Smooth muscle cell (in vitro differentiated cells): ENCODE measurements around the gene PNPLA4. TPM values are rescaled to one million over a fixed set of nuclear protein-coding genes. Genes with fewer than 3 reads are reported as not detected.

Experiments used
- DNase-seq: peaks from one replicate; lab custom pipeline; 2025; ENCODE audit not compliant: unreplicated experiment; lab: John Stamatoyannopoulos, UW
- H2AFZ ChIP-seq: fragments of 200-600 bp; sonication (generic); 2 replicates; pipeline ENCODE4 v1.6.0; 2016; ENCODE audit warnings: antibody characterized with exemption, low read depth, mild to moderate bottlenecking
- H3F3A ChIP-seq: fragments of 200-600 bp; sonication (generic); 2 replicates; pipeline ENCODE4 v1.6.0; 2017; ENCODE audit warnings: antibody characterized with exemption, low read depth
- H3K27ac ChIP-seq: fragments of 200-600 bp; sonication (generic); 2 replicates; pipeline ENCODE4 v1.5.1; 2016; ENCODE audit warnings: low read depth, mild to moderate bottlenecking
- H3K27me3 ChIP-seq: fragments of 200-600 bp; sonication (generic); 2 replicates; pipeline ENCODE4 v1.6.1; 2016; ENCODE audit warnings: low read depth, mild to moderate bottlenecking
- H3K36me3 ChIP-seq: fragments of 200-600 bp; sonication (generic); 2 replicates; pipeline ENCODE4 v1.5.1; 2016; ENCODE audit warnings: low read depth
- H3K4me1 ChIP-seq: fragments of 200-600 bp; sonication (generic); 2 replicates; pipeline ENCODE4 v1.5.1; 2016; ENCODE audit warnings: low read depth
- H3K4me2 ChIP-seq: fragments of 200-600 bp; sonication (generic); 2 replicates; pipeline ENCODE4 v1.6.0; 2016; ENCODE audit warnings: mild to moderate bottlenecking
- H3K4me3 ChIP-seq: fragments of 200-600 bp; sonication (generic); 2 replicates; pipeline ENCODE4 v1.5.1; 2016; ENCODE audit warnings: mild to moderate bottlenecking
- H3K79me2 ChIP-seq: fragments of 200-600 bp; sonication (generic); 2 replicates; pipeline ENCODE4 v1.6.0; 2016; ENCODE audit warnings: low read depth, mild to moderate bottlenecking
- H3K9ac ChIP-seq: fragments of 200-600 bp; sonication (generic); 2 replicates; pipeline ENCODE4 v1.6.0; 2016; ENCODE audit warnings: low read depth
- H3K9me3 ChIP-seq: fragments of 200-600 bp; sonication (generic); replicated peaks from 2 replicates; pipeline ENCODE4 v1.5.1; 2016; ENCODE audit warnings: low read depth
- H4K20me1 ChIP-seq: fragments of 200-600 bp; sonication (generic); 2 replicates; pipeline ENCODE4 v1.6.0; 2016; ENCODE audit warnings: low read depth
- whole genome bisulfite sequencing: methylation state at CpG from one replicate; pipeline ENCODE4 v1.1.7; 2016; ENCODE audit warnings: low lambda C conversion rate; 5-methylcytosine and 5-hydroxymethylcytosine counted together
- polyA plus RNA-seq: library from polyadenylated mRNA; unstranded; fragments of >200 nt; fragmentation: Nextera tagmentation; extraction: Ambion mirVana; gene quantifications from 2 replicates; pipeline ENCODE4 v1.2.1, GENCODE V29; 2016
- total RNA-seq: library from RNA; depleted of rRNA; stranded (reverse); fragments of >200 nt; gene quantifications from 2 replicates; pipeline ENCODE4 v1.2.3, GENCODE V29; 2014
- TF ChIP-seq, protein P1 (sequence below): fragments of 200-600 bp; sonication (generic); IDR thresholded peaks from 2 replicates; pipeline ENCODE4 v1.5.1; 2017; ENCODE audit warnings: borderline replicate concordance, mild to moderate bottlenecking, antibody characterized with exemption; ENCODE audit not compliant: insufficient read depth, poor library complexity, severe bottlenecking

Gene PNPLA4
- total and polyA plus RNA-seq, 2 experiments from 2014 or later = 20.1 to 24.1 TPM

DNA sequence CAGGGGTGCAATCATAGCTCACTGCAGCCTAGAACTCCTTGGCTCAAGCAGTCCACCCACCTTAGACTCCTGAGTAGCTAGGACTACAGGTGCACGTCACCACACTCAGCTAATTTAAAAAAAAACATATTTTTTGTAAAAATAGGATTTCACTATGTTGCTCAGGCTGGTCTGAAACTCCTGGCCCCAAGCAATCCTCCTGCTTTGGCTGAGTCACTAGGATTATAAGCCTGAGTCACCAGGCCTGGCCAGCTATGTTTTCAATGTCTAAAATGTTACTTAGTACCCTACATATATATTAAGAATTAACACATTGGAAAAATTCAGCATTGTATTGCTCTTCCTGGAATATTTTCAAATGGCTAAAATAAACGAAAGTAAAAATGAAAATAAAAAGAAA, 37.5 kb downstream of the PNPLA4 start:
- H3K4me1 ChIP-seq = no peaks in the 10 kb centered on the region
- peak overlapping the region; percentile 56 for H3K27ac ChIP-seq
- H3K79me2 ChIP-seq = no peaks in the 10 kb centered on the region
- H3K36me3 ChIP-seq = no peaks in the 10 kb centered on the region
- no peaks in the 10 kb centered on the region for H3K9me3 ChIP-seq
- TF ChIP-seq, protein P1, sequence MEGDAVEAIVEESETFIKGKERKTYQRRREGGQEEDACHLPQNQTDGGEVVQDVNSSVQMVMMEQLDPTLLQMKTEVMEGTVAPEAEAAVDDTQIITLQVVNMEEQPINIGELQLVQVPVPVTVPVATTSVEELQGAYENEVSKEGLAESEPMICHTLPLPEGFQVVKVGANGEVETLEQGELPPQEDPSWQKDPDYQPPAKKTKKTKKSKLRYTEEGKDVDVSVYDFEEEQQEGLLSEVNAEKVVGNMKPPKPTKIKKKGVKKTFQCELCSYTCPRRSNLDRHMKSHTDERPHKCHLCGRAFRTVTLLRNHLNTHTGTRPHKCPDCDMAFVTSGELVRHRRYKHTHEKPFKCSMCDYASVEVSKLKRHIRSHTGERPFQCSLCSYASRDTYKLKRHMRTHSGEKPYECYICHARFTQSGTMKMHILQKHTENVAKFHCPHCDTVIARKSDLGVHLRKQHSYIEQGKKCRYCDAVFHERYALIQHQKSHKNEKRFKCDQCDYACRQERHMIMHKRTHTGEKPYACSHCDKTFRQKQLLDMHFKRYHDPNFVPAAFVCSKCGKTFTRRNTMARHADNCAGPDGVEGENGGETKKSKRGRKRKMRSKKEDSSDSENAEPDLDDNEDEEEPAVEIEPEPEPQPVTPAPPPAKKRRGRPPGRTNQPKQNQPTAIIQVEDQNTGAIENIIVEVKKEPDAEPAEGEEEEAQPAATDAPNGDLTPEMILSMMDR = no peak
- H3K9ac ChIP-seq = no peak overlapping the region
- 33% methylated on average over 2 of the region's 2 CpGs for WGBS
- DNase-seq = no peak
- no peaks in the 10 kb centered on the region for H4K20me1 ChIP-seq
- H3K4me3 ChIP-seq = no peak overlapping the region
- H3K4me2 ChIP-seq = no peak overlapping the region
- H3F3A ChIP-seq = no peaks in the 10 kb centered on the region
- H2AFZ ChIP-seq = no peak overlapping the region
- no peaks in the 10 kb centered on the region for H3K27me3 ChIP-seq

DNA sequence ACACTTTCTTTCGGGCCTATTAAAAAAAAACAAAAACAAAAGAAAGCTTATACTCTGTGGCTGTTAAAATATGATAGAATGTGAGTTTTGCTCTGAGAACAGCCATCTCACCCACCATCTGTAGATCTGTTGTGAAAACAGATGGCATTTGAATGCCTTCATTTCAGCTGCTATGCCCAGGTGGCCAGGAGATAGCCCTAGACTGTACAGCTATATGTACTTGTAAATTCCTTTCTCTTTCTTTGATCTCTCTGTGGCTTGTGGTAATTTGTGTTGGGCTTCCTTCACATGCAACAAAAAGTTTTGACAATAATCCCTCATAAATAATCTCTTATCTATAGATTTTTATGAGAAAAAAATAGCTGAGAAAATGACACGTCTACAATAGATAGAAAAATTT, 38.1 kb downstream of the PNPLA4 start:
- H3K9ac ChIP-seq = no peak overlapping the region
- H3K27ac ChIP-seq = peak overlapping the region; percentile 56
- no peak overlapping the region for H3K4me2 ChIP-seq
- H2AFZ ChIP-seq = no peak overlapping the region
- no peaks in the 10 kb centered on the region for H3K4me1 ChIP-seq
- no peaks in the 10 kb centered on the region for H4K20me1 ChIP-seq
- H3K36me3 ChIP-seq = no peaks in the 10 kb centered on the region
- TF ChIP-seq, protein P1 = no peak
- H3K4me3 ChIP-seq = no peak overlapping the region
- WGBS = 48% methylated on average over 2 of the region's 2 CpGs
- H3K79me2 ChIP-seq = no peaks in the 10 kb centered on the region
- DNase-seq = no peak
- no peaks in the 10 kb centered on the region for H3K9me3 ChIP-seq
- H3K27me3 ChIP-seq = no peaks in the 10 kb centered on the region
- no peaks in the 10 kb centered on the region for H3F3A ChIP-seq

DNA sequence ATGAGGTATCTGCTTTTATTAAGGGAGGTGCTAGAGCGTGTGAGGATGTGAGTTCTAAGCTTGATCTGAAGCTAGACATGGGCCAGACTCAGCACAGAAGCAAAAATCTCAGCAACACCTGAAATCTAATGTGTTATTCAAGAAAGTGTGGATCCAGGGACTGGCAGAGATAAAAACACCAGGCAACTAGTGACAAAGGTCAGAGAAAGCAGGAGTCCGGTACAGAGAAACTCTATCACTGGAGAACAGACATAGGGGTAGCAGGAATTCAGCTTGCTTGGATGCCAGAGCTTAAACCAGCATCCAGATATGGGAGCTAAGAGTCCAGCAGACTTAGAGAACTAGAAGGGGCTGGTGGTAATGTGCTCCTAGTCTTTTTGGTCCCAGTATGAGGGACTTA, 50.3 kb downstream of the PNPLA4 start:
- DNase-seq = no peak
- Histone ChIP-seq H4K20me1 (no peaks in the 10 kb centered on the region), H3K9me3 (no peaks in the 10 kb centered on the region), H3K27ac (no peak overlapping the region), H2AFZ (no peak overlapping the region), H3K36me3 (no peaks in the 10 kb centered on the region), H3K79me2 (no peaks in the 10 kb centered on the region), H3K27me3 (no peaks in the 10 kb centered on the region), H3K4me2 (no peak overlapping the region), H3K4me1 (no peaks in the 10 kb centered on the region), H3K9ac (no peak overlapping the region), H3K4me3 (no peak overlapping the region), H3F3A (no peaks in the 10 kb centered on the region)
- TF ChIP-seq, protein P1 = no peak
- 81% methylated on average over 2 of the region's 2 CpGs for WGBS

DNA sequence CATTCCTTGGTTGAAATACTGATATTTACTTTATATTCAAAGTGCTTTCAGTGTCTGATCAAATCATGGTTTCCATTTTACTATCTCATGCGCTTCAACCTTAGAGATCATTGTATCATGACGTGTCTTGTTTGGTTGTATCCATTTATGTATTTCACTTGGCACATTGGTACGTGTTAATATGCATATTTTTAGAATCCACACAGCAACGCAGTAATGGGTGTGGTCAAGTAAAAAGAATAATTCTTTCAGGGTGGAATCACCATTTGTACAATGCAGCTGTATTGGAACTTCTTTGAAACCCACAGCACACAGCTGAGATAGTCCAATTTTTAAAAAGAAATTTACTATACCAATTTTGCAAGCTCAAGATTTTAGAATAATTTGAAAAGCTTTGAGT, 55.2 kb downstream of the PNPLA4 start:
- no peaks in the 10 kb centered on the region for H3K36me3 ChIP-seq
- H3F3A ChIP-seq = no peaks in the 10 kb centered on the region
- no peaks in the 10 kb centered on the region for H3K4me1 ChIP-seq
- H3K9me3 ChIP-seq = no peaks in the 10 kb centered on the region
- no peak overlapping the region for H3K4me2 ChIP-seq
- DNase-seq = no peak
- H2AFZ ChIP-seq = no peak overlapping the region
- TF ChIP-seq, protein P1 = no peak
- H4K20me1 ChIP-seq = no peaks in the 10 kb centered on the region
- H3K79me2 ChIP-seq = no peaks in the 10 kb centered on the region
- H3K27me3 ChIP-seq = no peaks in the 10 kb centered on the region
- WGBS = 54% methylated on average over 4 of the region's 4 CpGs
- no peak overlapping the region for H3K9ac ChIP-seq
- H3K4me3 ChIP-seq = no peak overlapping the region
- no peak overlapping the region for H3K27ac ChIP-seq
